AML-193 (cell line): ENCODE results near the gene SEPTIN2.
"Not testable (repeated sequence)": the region's sequence is repeated elsewhere in the genome, so short reads cannot be mapped to it uniquely, and the experiment has no call there.

Experiments used
- DNase-seq, 2 experiments: peaks; one replicate each; lab custom pipeline; 2025; lab: John Stamatoyannopoulos, UW

The SEPTIN2 gene

DNA sequence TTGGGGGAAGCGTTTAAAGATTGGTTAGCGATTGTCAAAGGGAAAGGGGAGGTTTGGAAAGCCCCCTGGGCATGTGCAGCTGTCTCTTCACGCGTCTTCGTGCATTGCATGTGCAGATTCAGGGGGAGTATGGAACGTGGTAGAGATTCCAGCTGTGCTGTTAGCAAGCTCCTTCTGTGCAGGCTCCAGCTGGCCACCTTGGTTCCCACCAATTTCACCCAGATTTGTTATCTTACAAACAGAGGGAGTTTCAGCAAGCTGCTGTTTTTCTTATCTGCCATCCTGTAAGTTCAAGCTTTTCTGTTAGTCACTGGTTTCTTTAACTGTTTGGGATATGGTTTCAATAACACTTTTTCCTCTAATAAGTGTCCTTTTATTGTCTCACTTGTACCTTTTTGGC lies 70.8 kb downstream of the SEPTIN2 start:
- no peak for DNase-seq

DNA sequence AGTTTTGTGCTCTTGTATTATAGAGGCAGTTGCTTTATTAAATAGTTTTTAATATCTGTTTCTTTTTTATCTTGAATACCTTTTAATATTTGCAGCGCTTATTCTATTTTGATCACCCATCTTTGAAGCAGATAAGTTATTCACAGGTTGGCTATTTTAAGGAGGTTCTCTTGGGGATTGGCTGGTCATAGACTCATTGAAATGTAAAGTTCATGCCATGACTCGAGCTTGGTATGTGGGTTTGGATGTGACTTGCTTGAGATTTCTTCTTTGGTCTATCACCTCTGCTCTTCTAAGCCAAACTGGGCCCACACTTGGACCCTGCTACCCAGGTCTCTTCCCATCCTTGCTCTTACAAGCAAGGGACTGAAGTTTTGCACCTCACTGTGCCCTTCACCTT lies 74.0 kb downstream of the SEPTIN2 start:
- DNase-seq = no peak

DNA sequence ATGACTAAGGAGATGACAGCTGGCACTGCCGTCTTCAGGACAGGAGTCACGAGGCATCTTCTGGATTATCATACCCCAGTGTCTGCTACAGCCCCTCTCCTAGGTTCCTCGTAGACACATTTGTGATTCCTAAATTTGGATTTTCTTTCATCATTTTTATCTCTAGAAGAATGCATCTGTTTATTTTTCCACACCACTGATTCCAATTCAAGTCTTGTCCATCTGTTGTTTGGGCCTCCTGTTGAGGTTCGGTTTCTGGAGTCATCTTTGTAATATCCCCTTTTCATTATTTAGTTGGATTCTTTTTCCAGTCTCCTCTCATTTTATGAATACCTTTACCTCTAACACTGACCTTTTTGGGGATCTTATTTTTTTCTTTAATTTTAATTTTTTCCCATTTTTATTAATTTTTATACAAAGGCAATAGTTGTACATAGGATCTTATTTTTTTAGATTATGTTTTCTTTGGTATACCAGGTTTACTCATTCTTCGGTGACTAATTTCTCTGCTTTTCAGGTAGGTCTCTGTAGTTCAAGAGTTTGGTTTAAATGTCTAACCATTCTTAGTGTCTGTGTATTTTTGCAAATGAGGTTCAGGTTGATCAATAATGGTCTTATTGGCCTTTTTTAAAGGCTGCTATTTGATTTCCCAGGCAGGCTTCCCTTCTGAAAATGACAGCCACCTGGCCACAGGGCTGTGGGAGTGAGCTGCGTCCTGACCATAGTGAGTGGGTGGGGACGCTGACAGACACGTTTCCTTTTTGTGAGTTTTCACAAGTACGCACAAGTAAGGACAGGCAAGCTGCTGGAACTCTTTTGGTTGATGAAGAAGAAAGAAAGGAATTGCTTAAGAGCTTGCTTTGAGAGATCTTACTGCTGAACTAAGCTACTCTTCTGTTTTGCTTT lies 74.8 kb downstream of the SEPTIN2 start:
- DNase-seq = no peak

DNA sequence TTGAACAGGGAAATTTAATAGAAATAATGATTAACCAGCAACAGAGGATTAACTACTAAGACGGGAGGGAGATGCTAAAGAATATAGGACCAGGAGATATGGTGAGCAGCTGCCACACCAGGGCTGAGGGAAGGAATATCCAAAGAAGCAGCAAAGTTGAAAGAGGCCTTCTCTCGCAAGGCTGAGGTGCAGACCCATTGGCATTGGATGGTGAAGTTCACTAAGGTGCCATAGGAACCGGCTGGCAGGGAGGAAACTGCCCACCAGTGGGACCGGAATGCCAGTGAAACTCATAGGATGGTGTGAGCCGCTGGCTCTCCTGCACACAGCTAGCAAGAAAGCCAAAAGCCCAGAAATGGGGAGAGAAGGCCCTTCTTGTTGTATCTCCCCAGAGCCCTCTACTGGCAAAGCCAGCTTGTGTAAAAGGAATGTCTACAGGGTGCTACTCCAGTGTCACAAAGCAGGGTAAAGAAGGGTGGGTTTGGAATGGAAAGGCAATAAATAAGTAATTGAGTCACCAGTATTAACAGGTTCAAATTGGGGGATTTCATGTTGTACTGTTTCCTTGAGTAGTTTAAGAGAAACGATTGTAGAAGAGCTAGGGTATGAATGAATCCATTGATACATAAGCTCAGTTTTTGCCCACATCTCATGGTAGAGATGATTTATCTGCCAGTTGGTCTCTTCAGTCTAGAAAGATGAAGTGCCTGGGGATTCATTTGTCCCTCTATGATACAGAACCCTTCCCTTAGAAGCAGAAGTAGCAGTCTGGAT lies 76.4 kb downstream of the SEPTIN2 start:
- DNase-seq = peak in 1 of 2 experiments; percentile 29

DNA sequence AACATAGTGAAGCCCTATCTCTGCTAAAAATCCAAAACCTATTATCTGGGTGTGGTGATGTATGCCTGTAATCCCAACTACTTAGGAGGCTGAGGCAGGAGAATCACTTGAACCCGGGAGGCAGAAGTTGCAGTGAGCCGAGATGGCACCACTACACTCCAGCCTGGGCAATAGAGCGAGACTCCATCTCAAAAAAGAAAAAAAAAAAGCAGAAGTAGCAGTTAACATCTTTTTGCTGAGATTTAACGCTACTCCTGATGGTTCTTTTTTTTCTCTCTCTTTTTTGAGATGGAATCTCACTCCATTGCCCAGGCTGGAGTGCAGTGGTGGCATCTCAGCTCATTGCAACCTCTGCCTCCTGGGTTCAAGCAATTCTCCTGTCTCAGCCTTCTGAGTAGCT lies 77.0 kb downstream of the SEPTIN2 start:
- DNase-seq = not testable (repeated sequence)

DNA sequence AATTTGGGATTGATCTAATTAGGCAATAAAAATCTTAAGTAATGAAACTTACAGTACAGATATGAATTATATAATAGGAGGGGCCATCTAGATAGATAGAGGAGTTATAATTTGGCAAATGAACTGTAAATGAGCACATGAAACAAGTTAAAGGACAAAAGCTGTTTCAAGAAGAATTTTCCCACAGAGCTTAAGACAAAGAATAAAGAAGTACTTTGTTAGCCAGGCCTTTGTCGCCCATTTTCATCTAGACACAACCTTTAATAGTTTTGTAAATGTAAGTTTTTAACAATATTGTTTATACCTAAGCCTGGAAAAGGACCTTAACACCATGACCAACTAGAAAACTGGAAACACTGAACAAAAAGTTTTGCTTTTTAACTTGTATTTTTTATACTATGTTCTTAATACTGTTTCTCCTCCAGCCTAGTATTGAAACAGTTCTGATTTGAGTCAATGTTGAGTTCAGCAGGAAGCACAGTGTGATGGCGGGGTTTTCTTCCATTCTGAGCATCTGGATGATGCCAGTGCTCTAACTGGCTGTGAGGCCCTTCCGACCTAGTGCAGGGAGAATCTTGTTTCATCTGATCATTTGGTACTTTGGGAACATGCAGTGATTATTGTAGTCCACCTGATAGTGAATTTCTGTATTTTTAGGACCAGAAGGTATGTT lies 77.9 kb downstream of the SEPTIN2 start:
- no peak for DNase-seq

DNA sequence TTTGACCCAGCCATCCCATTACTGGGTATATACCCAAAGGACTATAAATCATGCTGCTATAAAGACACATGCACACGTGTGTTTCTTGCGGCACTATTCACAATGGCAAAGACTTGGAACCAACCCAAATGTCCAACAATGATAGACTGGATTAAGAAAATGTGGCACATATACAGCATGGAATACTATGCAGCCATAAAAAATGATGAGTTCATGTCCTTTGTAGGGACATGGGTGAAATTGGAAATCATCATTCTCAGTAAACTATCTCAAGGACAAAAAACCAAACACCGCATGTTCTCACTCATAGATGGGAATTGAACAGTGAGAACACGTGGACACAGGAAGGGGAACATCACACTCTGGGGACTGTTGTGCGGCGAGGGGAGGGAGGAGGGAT lies 81.1 kb downstream of the SEPTIN2 start:
- DNase-seq = not testable (repeated sequence)

DNA sequence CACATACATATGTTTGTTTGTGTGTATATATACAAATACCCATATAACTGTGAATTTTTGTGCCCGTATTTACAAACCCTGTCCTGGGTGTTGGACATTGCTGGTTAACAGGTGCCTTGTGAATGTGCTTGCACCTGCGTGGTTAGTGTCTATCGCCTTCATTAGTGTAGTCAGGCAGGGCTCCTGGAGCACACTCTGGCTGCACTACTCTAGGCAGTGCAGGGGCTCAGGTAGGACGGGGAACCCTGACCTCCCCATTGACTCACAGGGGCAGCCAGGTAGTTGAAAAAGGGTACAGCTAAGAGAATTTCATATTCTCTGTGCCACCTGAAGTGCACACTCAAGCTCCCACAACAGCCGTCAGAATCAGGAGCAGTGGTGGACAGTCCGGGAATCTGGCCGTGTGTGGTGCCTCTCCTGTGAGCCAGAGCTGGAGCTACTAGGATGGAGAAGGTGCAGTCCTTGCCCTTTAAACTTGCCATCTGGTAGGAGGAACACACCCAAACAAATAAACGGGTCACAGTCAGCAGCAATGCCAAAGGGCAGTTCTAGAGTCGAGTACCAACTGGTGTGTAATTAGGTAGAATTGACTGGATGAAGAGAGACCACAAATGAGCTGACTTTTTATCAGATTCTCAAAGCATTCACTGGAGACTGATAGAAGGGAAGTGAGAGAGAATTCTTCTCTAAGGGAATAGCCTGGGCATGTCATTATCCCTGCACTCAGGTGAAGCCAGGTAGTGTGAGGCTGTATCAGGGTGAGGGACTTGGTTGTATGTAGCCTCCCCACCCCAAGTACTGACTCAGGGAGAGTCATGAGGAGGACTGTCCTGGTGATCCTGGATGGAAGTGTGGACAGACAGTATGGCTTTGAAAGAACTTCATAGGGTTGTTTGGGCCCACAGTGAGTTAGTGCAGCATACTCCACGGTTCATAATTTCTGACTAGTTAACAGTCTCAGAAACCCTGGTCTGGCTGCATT lies 84.5 kb downstream of the SEPTIN2 start:
- DNase-seq = no peak
